ENCODE results near the gene FADS2. TPM values are rescaled to one million over a fixed set of nuclear protein-coding genes. Genes with fewer than 3 reads are reported as not detected.

The FADS2 gene
- total and polyA plus RNA-seq, 2 experiments from 2014 or later: 5.2 to 5.5 TPM

GRCh38 chr11:61833926-61834277 is 5.8 kb downstream of the FADS2 start:
- no peak for DNase-seq
- H3K79me2 ChIP-seq (ENCODE audit: insufficient read depth): no peaks in the 10 kb centered on the region
- no peak overlapping the region for H3K27ac ChIP-seq
- H2AFZ ChIP-seq: no peak overlapping the region
- no peak overlapping the region for H3K9ac ChIP-seq
- peaks cover 9% of the 10 kb centered on the region for H3K4me1 ChIP-seq (ENCODE audit: insufficient read depth)
- no peaks in the 10 kb centered on the region for H3K27me3 ChIP-seq (replicated peaks; ENCODE audit: insufficient read depth)
- in situ Hi-C loops (cut with MboI): no loop called here
- WGBS, 2 experiments (ENCODE audit: low coverage in 1 of 2, low lambda C conversion rate in 2 of 2, missing lambda C conversion rate in 2 of 2): 93% methylated on average over 12 of the region's 12 CpGs
- TF ChIP-seq EZH2phosphoT487 (IDR thresholded peaks at IDR 0.05; ENCODE audit: insufficient read depth, low read depth): no peak
- no peak for TF ChIP-seq EZH2 (IDR thresholded peaks at IDR 0.05; ENCODE audit: insufficient read depth, poor library complexity, severe bottlenecking)
- H3K9me3 ChIP-seq (ENCODE audit: low read depth): no peaks in the 10 kb centered on the region
- no peaks in the 10 kb centered on the region for H4K20me1 ChIP-seq (ENCODE audit: insufficient read depth)
- H3F3A ChIP-seq (ENCODE audit: insufficient read depth): peaks cover 8% of the 10 kb centered on the region
- no peak overlapping the region for H3K4me3 ChIP-seq
- no peaks in the 10 kb centered on the region for H3K36me3 ChIP-seq (ENCODE audit: low read depth)
- no peak overlapping the region for H3K4me2 ChIP-seq (ENCODE audit: unreplicated experiment)
- H3K9me2 ChIP-seq (ENCODE audit: insufficient read depth): no peaks in the 10 kb centered on the region

- no peaks in the 10 kb centered on the region for H3K9me3 ChIP-seq (ENCODE audit: low read depth)
- no peaks in the 10 kb centered on the region for H3K27me3 ChIP-seq (replicated peaks; ENCODE audit: insufficient read depth)
- no peaks in the 10 kb centered on the region for H3K79me2 ChIP-seq (ENCODE audit: insufficient read depth)
- H3K9me2 ChIP-seq (ENCODE audit: insufficient read depth): no peaks in the 10 kb centered on the region
- no peak overlapping the region for H3K9ac ChIP-seq
- in situ Hi-C loops (cut with MboI): no loop called here
- H3K4me2 ChIP-seq (ENCODE audit: unreplicated experiment): no peak overlapping the region
- peaks cover 8% of the 10 kb centered on the region for H3F3A ChIP-seq (ENCODE audit: insufficient read depth)
- WGBS, 2 experiments (ENCODE audit: low coverage in 1 of 2, low lambda C conversion rate in 2 of 2, missing lambda C conversion rate in 2 of 2): 65 to 67% methylated on average over 11 to 12 of the region's 12 CpGs
- no peaks in the 10 kb centered on the region for H3K36me3 ChIP-seq (ENCODE audit: low read depth)
- H3K27ac ChIP-seq: no peak overlapping the region
- H3K4me1 ChIP-seq (ENCODE audit: insufficient read depth): peaks cover 9% of the 10 kb centered on the region
- TF ChIP-seq EZH2 (IDR thresholded peaks at IDR 0.05; ENCODE audit: insufficient read depth, poor library complexity, severe bottlenecking) (no peak), EZH2phosphoT487 (IDR thresholded peaks at IDR 0.05; ENCODE audit: insufficient read depth, low read depth) (no peak)
- peak; percentile 20 for DNase-seq
- no peaks in the 10 kb centered on the region for H4K20me1 ChIP-seq (ENCODE audit: insufficient read depth)
- H3K4me3 ChIP-seq: no peak overlapping the region
- H2AFZ ChIP-seq: no peak overlapping the region
Measured at GRCh38 chr11:61834278-61835048, 6.4 kb downstream of the FADS2 start.

DNA sequence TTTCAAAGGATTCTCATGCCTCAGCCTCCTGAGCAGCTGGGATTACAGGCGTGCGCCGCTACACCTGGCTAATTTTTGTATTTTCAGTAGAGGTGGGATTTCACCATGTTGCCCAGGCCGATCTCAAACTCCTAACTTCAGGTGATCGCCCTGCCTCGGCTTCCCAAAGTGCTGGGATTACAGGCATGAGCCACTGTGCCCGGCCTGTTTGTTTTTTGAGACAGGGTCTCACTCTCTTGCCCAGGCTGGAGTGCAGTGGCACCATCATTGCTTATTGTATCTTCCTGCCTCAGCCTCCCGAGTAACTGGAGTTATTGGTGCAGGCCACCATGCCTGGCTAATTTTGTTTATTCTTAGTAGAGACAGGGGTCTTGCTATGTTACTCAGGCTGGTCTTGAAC is 8.1 kb downstream of the FADS2 start:
- H3K27ac ChIP-seq: no peak overlapping the region
- H3K4me3 ChIP-seq: no peak overlapping the region
- H4K20me1 ChIP-seq (ENCODE audit: insufficient read depth): no peaks in the 10 kb centered on the region
- no peaks in the 10 kb centered on the region for H3K9me2 ChIP-seq (ENCODE audit: insufficient read depth)
- in situ Hi-C loops (cut with MboI): no loop called here
- no peaks in the 10 kb centered on the region for H3K79me2 ChIP-seq (ENCODE audit: insufficient read depth)
- H3K36me3 ChIP-seq (ENCODE audit: low read depth): no peaks in the 10 kb centered on the region
- no peak overlapping the region for H3K9ac ChIP-seq
- no peak overlapping the region for H2AFZ ChIP-seq
- no peak for DNase-seq
- WGBS, 2 experiments (ENCODE audit: low coverage in 1 of 2, low lambda C conversion rate in 2 of 2, missing lambda C conversion rate in 2 of 2): 95 to 99% methylated on average over 8 of the region's 8 CpGs
- TF ChIP-seq EZH2phosphoT487 (IDR thresholded peaks at IDR 0.05; ENCODE audit: insufficient read depth, low read depth) (no peak), EZH2 (IDR thresholded peaks at IDR 0.05; ENCODE audit: insufficient read depth, poor library complexity, severe bottlenecking) (no peak)
- no peaks in the 10 kb centered on the region for H3K4me1 ChIP-seq (ENCODE audit: insufficient read depth)
- H3K9me3 ChIP-seq (ENCODE audit: low read depth): no peaks in the 10 kb centered on the region
- no peak overlapping the region for H3K4me2 ChIP-seq (ENCODE audit: unreplicated experiment)
- H3K27me3 ChIP-seq (replicated peaks; ENCODE audit: insufficient read depth): no peaks in the 10 kb centered on the region
- no peaks in the 10 kb centered on the region for H3F3A ChIP-seq (ENCODE audit: insufficient read depth)

DNA sequence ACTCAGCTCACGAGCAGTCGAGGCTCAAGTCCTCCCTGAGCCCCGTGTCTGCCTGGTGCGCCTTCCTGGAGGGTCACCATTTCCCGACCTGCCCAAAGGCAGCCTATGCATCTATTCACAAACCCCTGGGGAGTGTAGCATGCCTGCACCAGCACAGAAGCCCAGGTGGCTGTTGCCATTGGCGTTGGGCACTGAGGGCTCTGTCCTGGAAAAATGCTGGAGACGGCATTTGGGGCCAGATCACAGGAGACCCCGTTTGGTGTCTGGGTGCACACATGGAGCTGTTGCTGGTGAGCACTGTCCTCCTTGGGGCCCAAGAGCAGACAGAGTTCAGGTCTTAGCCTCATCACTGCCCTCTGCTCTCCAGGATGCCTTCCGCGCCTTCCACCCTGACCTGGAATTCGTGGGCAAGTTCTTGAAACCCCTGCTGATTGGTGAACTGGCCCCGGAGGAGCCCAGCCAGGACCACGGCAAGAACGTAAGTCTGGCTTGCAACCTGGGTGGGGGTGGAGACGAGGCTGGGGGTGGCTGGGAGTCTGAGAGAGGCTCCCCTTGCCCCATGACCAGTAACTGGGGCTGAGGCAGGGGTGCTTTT is 9.4 kb downstream of the FADS2 start:
- no peak for DNase-seq
- H3K27ac ChIP-seq: no peak overlapping the region
- H4K20me1 ChIP-seq (ENCODE audit: insufficient read depth): no peaks in the 10 kb centered on the region
- in situ Hi-C loops (cut with MboI): no loop called here
- no peak overlapping the region for H2AFZ ChIP-seq
- H3K4me2 ChIP-seq (ENCODE audit: unreplicated experiment): no peak overlapping the region
- no peaks in the 10 kb centered on the region for H3K9me3 ChIP-seq (ENCODE audit: low read depth)
- TF ChIP-seq EZH2phosphoT487 (IDR thresholded peaks at IDR 0.05; ENCODE audit: insufficient read depth, low read depth) (no peak), EZH2 (IDR thresholded peaks at IDR 0.05; ENCODE audit: insufficient read depth, poor library complexity, severe bottlenecking) (no peak)
- H3K79me2 ChIP-seq (ENCODE audit: insufficient read depth): no peaks in the 10 kb centered on the region
- no peaks in the 10 kb centered on the region for H3K27me3 ChIP-seq (replicated peaks; ENCODE audit: insufficient read depth)
- no peak overlapping the region for H3K4me3 ChIP-seq
- no peaks in the 10 kb centered on the region for H3F3A ChIP-seq (ENCODE audit: insufficient read depth)
- WGBS, 2 experiments (ENCODE audit: low coverage in 1 of 2, low lambda C conversion rate in 2 of 2, missing lambda C conversion rate in 2 of 2): 91 to 95% methylated on average over 14 to 15 of the region's 15 CpGs
- no peaks in the 10 kb centered on the region for H3K4me1 ChIP-seq (ENCODE audit: insufficient read depth)
- no peak overlapping the region for H3K9ac ChIP-seq
- no peaks in the 10 kb centered on the region for H3K9me2 ChIP-seq (ENCODE audit: insufficient read depth)
- H3K36me3 ChIP-seq (ENCODE audit: low read depth): no peaks in the 10 kb centered on the region

Data from GM23248 (cell line).